ENCODE results near the gene SSBP4. TPM values are rescaled to one million over a fixed set of nuclear protein-coding genes. Genes with fewer than 3 reads are reported as not detected.

SSBP4 gene
- total RNA-seq, 1 donor from 2014 or later, result 56.6 TPM

GRCh38 chr19:18419699-18420460, 682 bp downstream of the SSBP4 start:
- Mint-ChIP-seq H3K4me1 (ENCODE audit: low read depth, unreplicated experiment) (peaks cover 5% of the 10 kb centered on the region), H3K27ac (ENCODE audit: unreplicated experiment) (peak overlapping the region; percentile 23), H3K27me3 (ENCODE audit: low read depth, unreplicated experiment) (no peaks in the 10 kb centered on the region), H3K9me3 (ENCODE audit: unreplicated experiment) (no peaks in the 10 kb centered on the region), H3K36me3 (ENCODE audit: low read depth, unreplicated experiment) (peaks cover 4% of the 10 kb centered on the region), H3K4me3 (ENCODE audit: unreplicated experiment) (peak overlapping the region; percentile 87)
- no peaks in the 10 kb centered on the region for H3K9me3 ChIP-seq (ENCODE audit: insufficient read depth, low read depth, low read length)
- H2AFZ ChIP-seq (ENCODE audit: low read depth, low read length), result no peak overlapping the region
- H3K27me3 ChIP-seq (ENCODE audit: insufficient read depth, low read length), result no peaks in the 10 kb centered on the region
- peak overlapping the region; percentile 95 for H3K4me2 ChIP-seq (ENCODE audit: low read length)
- H3K4me1 ChIP-seq (ENCODE audit: insufficient read depth, low read length), result peaks cover 48% of the 10 kb centered on the region
- no peaks in the 10 kb centered on the region for H3K36me3 ChIP-seq (ENCODE audit: insufficient read depth, low read length)
- H3K27ac ChIP-seq (ENCODE audit: low read depth, low read length), result peak overlapping the region; percentile 31
- peak overlapping the region; percentile 70 for H3K4me3 ChIP-seq (ENCODE audit: insufficient read depth, low read depth, low read length)
- H3K9ac ChIP-seq (ENCODE audit: low read length), result peak overlapping the region; percentile 83
- H4K20me1 ChIP-seq (ENCODE audit: insufficient read depth, low read length), result peaks cover 46% of the 10 kb centered on the region
- DNase-seq (ENCODE audit: low read depth), result no peak
- H3K79me2 ChIP-seq (ENCODE audit: insufficient read depth, low read length), result peaks cover 52% of the 10 kb centered on the region
- FAIRE-seq, result no peak
- TF ChIP-seq CTCF (IDR thresholded peaks at IDR 0.05; ENCODE audit: insufficient read depth, low read depth, low read length), result no peak
- TF ChIP-seq EZH2 (IDR thresholded peaks at IDR 0.05; ENCODE audit: insufficient read depth, low read length), result no peak

- Histone ChIP-seq H3K27me3 (ENCODE audit: insufficient read depth, low read length) (no peaks in the 10 kb centered on the region), H3K4me2 (ENCODE audit: low read length) (peak overlapping the region; percentile 95), H3K4me3 (ENCODE audit: insufficient read depth, low read depth, low read length) (peak overlapping the region; percentile 70), H3K9ac (ENCODE audit: low read length) (peak overlapping the region; percentile 83), H3K27ac (ENCODE audit: low read depth, low read length) (no peak overlapping the region), H3K36me3 (ENCODE audit: insufficient read depth, low read length) (no peaks in the 10 kb centered on the region), H2AFZ (ENCODE audit: low read depth, low read length) (no peak overlapping the region), H3K9me3 (ENCODE audit: insufficient read depth, low read depth, low read length) (no peaks in the 10 kb centered on the region), H3K4me1 (ENCODE audit: insufficient read depth, low read length) (peaks cover 43% of the 10 kb centered on the region), H4K20me1 (ENCODE audit: insufficient read depth, low read length) (peaks cover 56% of the 10 kb centered on the region), H3K79me2 (ENCODE audit: insufficient read depth, low read length) (peaks cover 62% of the 10 kb centered on the region)
- FAIRE-seq (no peak), DNase-seq (ENCODE audit: low read depth) (no peak)
- no peaks in the 10 kb centered on the region for H3K9me3 Mint-ChIP-seq (ENCODE audit: unreplicated experiment)
- H3K27ac Mint-ChIP-seq (ENCODE audit: unreplicated experiment), result peak overlapping the region; percentile 58
- peak overlapping the region; percentile 87 for H3K4me3 Mint-ChIP-seq (ENCODE audit: unreplicated experiment)
- TF ChIP-seq EZH2 (IDR thresholded peaks at IDR 0.05; ENCODE audit: insufficient read depth, low read length) (no peak), CTCF (IDR thresholded peaks at IDR 0.05; ENCODE audit: insufficient read depth, low read depth, low read length) (no peak)
- peaks cover 4% of the 10 kb centered on the region for H3K4me1 Mint-ChIP-seq (ENCODE audit: low read depth, unreplicated experiment)
- peaks cover 4% of the 10 kb centered on the region for H3K36me3 Mint-ChIP-seq (ENCODE audit: low read depth, unreplicated experiment)
- H3K27me3 Mint-ChIP-seq (ENCODE audit: low read depth, unreplicated experiment), result no peaks in the 10 kb centered on the region
These were observed 1.7 kb downstream of the SSBP4 start for GRCh38 chr19:18420930-18421329.

Data from astrocyte (in vitro differentiated cells and primary cell).